Stimulated activated CD4-positive, alpha-beta T cell treated with anti-CD3 and anti-CD28 coated beads, Interleukin-2, amount 100 ng/mL, for 4 hours (primary cell): Measurements from ENCODE around the gene NT5DC3.

Experiments
- DNase-seq: peaks from one replicate; pipeline ENCODE4 v3.0.0-alpha.2; 2020; ENCODE audit warnings: low read depth

The NT5DC3 gene

GRCh38 chr12:103840876-103841689 lies at the start of gene NT5DC3:
Gene NT5DC3, minus strand, starts transcription at chr12:103841234. Its CDS starts 78 bp downstream, at chr12:103841156.
- peak; percentile 73 for DNase-seq

GRCh38 chr12:103887738-103888137 lies 46.7 kb upstream of the NT5DC3 start:
- no peak for DNase-seq

GRCh38 chr12:103886195-103886797 lies 45.3 kb upstream of the NT5DC3 start:
- DNase-seq, result no peak

- peak; percentile 29 for DNase-seq
Observed at GRCh38 chr12:103884316-103884715, 43.3 kb upstream of the NT5DC3 start.

- DNase-seq, result no peak
Observed at GRCh38 chr12:103883908-103884307, 42.9 kb upstream of the NT5DC3 start.

- DNase-seq, result no peak
Observed at GRCh38 chr12:103882861-103883596, 42.0 kb upstream of the NT5DC3 start.

- DNase-seq, result no peak
Observed at GRCh38 chr12:103881261-103881660, 40.2 kb upstream of the NT5DC3 start.

- DNase-seq, result no peak
Observed at GRCh38 chr12:103880299-103881142, 39.5 kb upstream of the NT5DC3 start.

- no peak for DNase-seq
Observed at GRCh38 chr12:103879878-103880277, 38.8 kb upstream of the NT5DC3 start.

GRCh38 chr12:103879048-103879692 lies 38.1 kb upstream of the NT5DC3 start:
- no peak for DNase-seq

- peak; percentile 40 for DNase-seq
Observed at GRCh38 chr12:103877934-103878510, 37.0 kb upstream of the NT5DC3 start.

- no peak for DNase-seq
Observed at GRCh38 chr12:103877288-103877687, 36.3 kb upstream of the NT5DC3 start.

GRCh38 chr12:103875666-103876065 lies 34.6 kb upstream of the NT5DC3 start:
- no peak for DNase-seq

- DNase-seq, result no peak
Observed at GRCh38 chr12:103868215-103868614, 27.2 kb upstream of the NT5DC3 start.

- no peak for DNase-seq
Observed at GRCh38 chr12:103865151-103865730, 24.2 kb upstream of the NT5DC3 start.

GRCh38 chr12:103864710-103865109 lies 23.7 kb upstream of the NT5DC3 start:
- DNase-seq, result no peak

- no peak for DNase-seq
Observed at GRCh38 chr12:103858953-103859601, 18.0 kb upstream of the NT5DC3 start.

GRCh38 chr12:103858335-103858734 lies 17.3 kb upstream of the NT5DC3 start:
- no peak for DNase-seq

GRCh38 chr12:103857164-103857563 lies 16.1 kb upstream of the NT5DC3 start:
- DNase-seq, result no peak
